H9 (cell line): ENCODE data around the gene ALDH2. TPM values are rescaled to one million over a fixed set of nuclear protein-coding genes. Genes with fewer than 3 reads are reported as not detected.
A peak's percentile ranks its signal among the peaks of the same experiment; 100 is the strongest.
"Not testable (repeated sequence)": the region's sequence is repeated elsewhere in the genome, so short reads cannot be mapped to it uniquely, and the experiment has no call there.

Experiments used
- DNase-seq: peaks from one replicate; pipeline ENCODE4 v3.0.0-alpha.2; 2017
- H2AFZ ChIP-seq: one replicate; pipeline ENCODE4 v1.6.1; 2013; ENCODE audit warnings: mild to moderate bottlenecking, low read length, control low read depth, moderate library complexity
- H2AK5ac ChIP-seq: 2 replicates; pipeline ENCODE4 v1.6.1; 2013; ENCODE audit warnings: low read length, control low read depth, mixed read lengths; ENCODE audit not compliant: insufficient read length
- H2BK120ac ChIP-seq: one replicate; pipeline ENCODE4 v1.6.1; 2013; ENCODE audit warnings: low read depth, mild to moderate bottlenecking, low read length, control low read depth, inconsistent platforms; ENCODE audit not compliant: poor library complexity, severe bottlenecking
- H2BK12ac ChIP-seq: 2 replicates; pipeline ENCODE4 v1.6.1; 2013; ENCODE audit warnings: low read length, control low read depth, mixed read lengths, low read depth; ENCODE audit not compliant: insufficient read length
- H2BK15ac ChIP-seq: 2 replicates; pipeline ENCODE4 v1.6.1; 2013; ENCODE audit warnings: low read depth, low read length, control low read depth
- H2BK20ac ChIP-seq: one replicate; pipeline ENCODE4 v1.6.1; 2013; ENCODE audit warnings: low read depth, mild to moderate bottlenecking, low read length, control low read depth, inconsistent platforms; ENCODE audit not compliant: poor library complexity, severe bottlenecking
- H2BK5ac ChIP-seq: 2 replicates; pipeline ENCODE4 v1.6.1; 2013; ENCODE audit warnings: low read length, control low read depth, mixed read lengths; ENCODE audit not compliant: insufficient read length
- H3K14ac ChIP-seq: 2 replicates; pipeline ENCODE4 v1.6.1; 2013; ENCODE audit warnings: low read length, control low read depth; ENCODE audit not compliant: insufficient read depth
- H3K18ac ChIP-seq: 2 replicates; pipeline ENCODE4 v1.6.1; 2013; ENCODE audit warnings: low read depth, mild to moderate bottlenecking, mixed read lengths, low read length, control low read depth; ENCODE audit not compliant: insufficient read length
- H3K23ac ChIP-seq: 2 replicates; pipeline ENCODE4 v1.6.1; 2013; ENCODE audit warnings: low read length, control low read depth, mixed read lengths, low read depth; ENCODE audit not compliant: insufficient read length
- H3K23me2 ChIP-seq: 2 replicates; pipeline ENCODE4 v1.6.1; 2013; ENCODE audit warnings: low read depth, mild to moderate bottlenecking, mixed read lengths, low read length, control low read depth; ENCODE audit not compliant: insufficient read length, poor library complexity, severe bottlenecking
- H3K27ac ChIP-seq: 2 replicates; pipeline ENCODE4 v1.5.1; 2013; ENCODE audit warnings: low read length, control low read depth, mixed read lengths, low read depth; ENCODE audit not compliant: insufficient read length
- H3K27me3 ChIP-seq: 2 replicates; pipeline ENCODE4 v1.6.1; 2013; ENCODE audit warnings: low read length, control low read depth, inconsistent platforms; ENCODE audit not compliant: insufficient read depth
- H3K4ac ChIP-seq: 2 replicates; pipeline ENCODE4 v1.6.1; 2013; ENCODE audit warnings: low read depth, mild to moderate bottlenecking, control low read depth, inconsistent platforms, low read length, moderate library complexity
- H3K4me1 ChIP-seq: 2 replicates; pipeline ENCODE4 v1.6.1; 2013; ENCODE audit warnings: low read length, control low read depth, inconsistent platforms; ENCODE audit not compliant: insufficient read depth
- H3K4me2 ChIP-seq: 2 replicates; pipeline ENCODE4 v1.6.1; 2013; ENCODE audit warnings: low read length, control low read depth, mixed read lengths; ENCODE audit not compliant: insufficient read length, insufficient read depth
- H3K56ac ChIP-seq: 2 replicates; pipeline ENCODE4 v1.6.1; 2013; ENCODE audit warnings: low read depth, mild to moderate bottlenecking, mixed read lengths, low read length, control low read depth; ENCODE audit not compliant: insufficient read length
- H3K79me1 ChIP-seq: 2 replicates; pipeline ENCODE4 v1.6.1; 2013; ENCODE audit warnings: low read depth, mild to moderate bottlenecking, moderate library complexity, low read length, control low read depth, inconsistent platforms; ENCODE audit not compliant: insufficient read depth, poor library complexity, severe bottlenecking
- H3K79me2 ChIP-seq: 2 replicates; pipeline ENCODE4 v1.6.1; 2013; ENCODE audit warnings: low read length, control low read depth, inconsistent platforms; ENCODE audit not compliant: insufficient read depth
- H3K9ac ChIP-seq: 2 replicates; pipeline ENCODE4 v1.6.1; 2013; ENCODE audit warnings: low read length, control low read depth, mixed read lengths; ENCODE audit not compliant: insufficient read length; ENCODE audit errors: extremely low read depth
- H3K9me3 ChIP-seq: one replicate; pipeline ENCODE4 v1.6.1; 2013; ENCODE audit warnings: low read depth, low read length, inconsistent platforms; ENCODE audit not compliant: control insufficient read depth
- H3T11ph ChIP-seq: one replicate; pipeline ENCODE4 v1.6.1; 2013; ENCODE audit warnings: mild to moderate bottlenecking, low read length, control low read depth, inconsistent platforms
- H4K20me1 ChIP-seq: one replicate; pipeline ENCODE4 v1.6.1; 2013; ENCODE audit not compliant: control insufficient read depth, insufficient read length, insufficient read depth
- H4K5ac ChIP-seq: 2 replicates; pipeline ENCODE4 v1.6.1; 2013; ENCODE audit warnings: low read depth, mild to moderate bottlenecking, mixed read lengths, low read length, control low read depth; ENCODE audit not compliant: insufficient read length
- H4K8ac ChIP-seq: replicated peaks from 2 replicates; pipeline ENCODE4 v1.6.1; 2013; ENCODE audit warnings: low read length, control low read depth, mixed read lengths, low read depth; ENCODE audit not compliant: insufficient read length
- H4K91ac ChIP-seq: 2 replicates; pipeline ENCODE4 v1.6.1; 2013; ENCODE audit warnings: low read depth, mild to moderate bottlenecking, moderate library complexity, mixed read lengths, low read length, control low read depth; ENCODE audit not compliant: insufficient read length
- H3K27ac Mint-ChIP-seq, 3 experiments: 2 replicates in 2 of 3; 3 replicates in 1 of 3; pipeline ENCODE4 v1.8.0; 2020 to 2021; ENCODE audit warnings: mixed read lengths in 3 of 3, mild to moderate bottlenecking in 1 of 3, moderate library complexity in 1 of 3
- H3K27me3 Mint-ChIP-seq: 2 replicates; pipeline ENCODE4 v1.8.0; 2021; ENCODE audit warnings: low read depth, mild to moderate bottlenecking, moderate library complexity, mixed read lengths
- H3K36me3 Mint-ChIP-seq, 3 experiments: 2 replicates in 2 of 3; 3 replicates in 1 of 3; pipeline ENCODE4 v1.8.0; 2020 to 2021; ENCODE audit warnings: low read depth in 3 of 3, mixed read lengths in 3 of 3; ENCODE audit not compliant: insufficient read depth in 1 of 3
- H3K4me1 Mint-ChIP-seq, 2 experiments: 2 replicates each; pipeline ENCODE4 v1.8.0; 2020; ENCODE audit warnings: mixed read lengths in 2 of 2
- H3K4me3 Mint-ChIP-seq, 2 experiments: 2 replicates in 1 of 2; 3 replicates in 1 of 2; pipeline ENCODE4 v1.8.0; 2020 to 2021; ENCODE audit warnings: mild to moderate bottlenecking in 2 of 2, mixed read lengths in 2 of 2, moderate library complexity in 1 of 2
- H3K9me3 Mint-ChIP-seq, 2 experiments: 2 replicates in 1 of 2; 3 replicates in 1 of 2; pipeline ENCODE4 v1.8.0; 2020; ENCODE audit warnings: mild to moderate bottlenecking in 2 of 2, mixed read lengths in 2 of 2, moderate library complexity in 1 of 2
- CTCF ChIP-seq: fragments of 200-600 bp; sonication (generic); conservative IDR thresholded peaks from 3 replicates; pipeline ENCODE4 v1.8.0; 2021; ENCODE audit warnings: antibody characterized with exemption, mild to moderate bottlenecking
- WGBS: extraction: QIAGEN DNeasy Blood & Tissue Kit; methylation state at CpG from one replicate; pipeline ENCODE4 v1.1.7; 2013; ENCODE audit warnings: missing lambda C conversion rate, low lambda C conversion rate, mixed read lengths; ENCODE audit not compliant: insufficient read length; ENCODE audit errors: extremely low coverage; 5-methylcytosine and 5-hydroxymethylcytosine counted together
- total RNA-seq: library from RNA; stranded (reverse); gene quantifications from 2 replicates; pipeline ENCODE4 v1.2.1, GENCODE V29; 2021

The ALDH2 gene
- total RNA-seq, 1 experiment from 2014 or later, result 44.0 TPM

- no peak overlapping the region for H3K14ac ChIP-seq
- no peak for DNase-seq
- H2BK20ac ChIP-seq, result no peak overlapping the region
- H2BK15ac ChIP-seq, result no peak overlapping the region
- H3K27me3 Mint-ChIP-seq, result no peaks in the 10 kb centered on the region; the same call in 1 of the 2 replicates
- no peaks in the 10 kb centered on the region; the same call in 1 of the 2 replicates for H3K4me1 ChIP-seq
- H3T11ph ChIP-seq, result no peak overlapping the region
- no peaks in the 10 kb centered on the region for H3K23me2 ChIP-seq
- no peaks in the 10 kb centered on the region for H3K27me3 ChIP-seq
- TF ChIP-seq CTCF, result no peak
- no peak overlapping the region for H3K18ac ChIP-seq
- H3K56ac ChIP-seq, result no peak overlapping the region
- no peak overlapping the region for H2AK5ac ChIP-seq
- H3K4ac ChIP-seq, result no peak overlapping the region
- no peak overlapping the region for H3K4me3 Mint-ChIP-seq
- H3K27ac ChIP-seq, result no peak overlapping the region
- no peak overlapping the region for H4K8ac ChIP-seq
- H2AFZ ChIP-seq, result no peak overlapping the region
- no peak overlapping the region for H2BK120ac ChIP-seq
- H3K4me1 Mint-ChIP-seq, result peaks cover 49 to 50% of the 10 kb centered on the region in 2 experiments
- no peak overlapping the region for H3K27ac Mint-ChIP-seq
- H2BK12ac ChIP-seq, result no peak overlapping the region
- no peak overlapping the region for H3K23ac ChIP-seq
- no CpG with 5 or more reads among the region's 6 CpGs for WGBS
- no peak overlapping the region for H3K9ac ChIP-seq
- H3K79me1 ChIP-seq, result no peaks in the 10 kb centered on the region
- H4K20me1 ChIP-seq, result no peaks in the 10 kb centered on the region
- no peak overlapping the region for H4K91ac ChIP-seq
- peaks cover 0 to 2% (median 0%) of the 10 kb centered on the region in 3 experiments; a peak in 2 of 7 replicates for H3K36me3 Mint-ChIP-seq
- peaks cover 4 to 7% of the 10 kb centered on the region in 2 experiments; a peak in 3 of 5 replicates for H3K9me3 Mint-ChIP-seq
- no peak overlapping the region for H4K5ac ChIP-seq
- no peaks in the 10 kb centered on the region for H3K79me2 ChIP-seq
- no peak overlapping the region for H2BK5ac ChIP-seq
- no peak overlapping the region for H3K4me2 ChIP-seq
- H3K9me3 ChIP-seq, result no peaks in the 10 kb centered on the region
Measured at GRCh38 chr12:111819191-111820158, 52.7 kb downstream of the ALDH2 start.

GRCh38 chr12:111820828-111821227 is 54.1 kb downstream of the ALDH2 start:
- not testable (repeated sequence) for H3K4ac ChIP-seq, H4K20me1 ChIP-seq, H2AK5ac ChIP-seq, H4K8ac ChIP-seq, H3K4me1 ChIP-seq, H3K4me2 ChIP-seq, H2AFZ ChIP-seq, H3K9me3 ChIP-seq, H2BK5ac ChIP-seq, DNase-seq, H3K79me2 ChIP-seq, H3K27ac ChIP-seq, H4K91ac ChIP-seq, H3K9ac ChIP-seq, H2BK15ac ChIP-seq, H3T11ph ChIP-seq, H3K23ac ChIP-seq, H3K23me2 ChIP-seq, H3K27me3 Mint-ChIP-seq, H3K18ac ChIP-seq, H3K9me3 Mint-ChIP-seq, H2BK120ac ChIP-seq, H3K56ac ChIP-seq, H3K27me3 ChIP-seq, H4K5ac ChIP-seq, H2BK12ac ChIP-seq, H3K14ac ChIP-seq, H3K36me3 Mint-ChIP-seq, H3K79me1 ChIP-seq, H2BK20ac ChIP-seq
- peak overlapping the region in 2 of 3 experiments; percentile 17 to 63; a peak in 2 of 7 replicates for H3K27ac Mint-ChIP-seq
- H3K4me3 Mint-ChIP-seq, result 0 out of 5 replicates have a peak overlapping the region, but pooled peaks of 1 of the 2 experiments have one; percentile 8
- peaks cover 51% of the 10 kb centered on the region in 2 experiments for H3K4me1 Mint-ChIP-seq
- no CpG with 5 or more reads among the region's 8 CpGs for WGBS
